Endothelial cell of umbilical vein (primary cell): ENCODE data around the gene MAGI1. TPM values are rescaled to one million over a fixed set of nuclear protein-coding genes. Genes with fewer than 3 reads are reported as not detected.

Source experiments
- BruUV-seq: library from RNA; stranded (reverse); fragments of 400-500 nt; replicated peaks from 2 replicates; lab custom pipeline; 2021; lab: Mats Ljungman, UMichigan
- CTCF ChIA-PET: fragments of 300-600, 350-600 bp; sonication (Branson Sonifier 250); formaldehyde crosslinking; loops from one replicate; lab custom pipeline; 2021; ENCODE audit warnings: antibody characterized with exemption, inconsistent platforms; lab: Charles Lee
- POLR2A ChIA-PET: fragments of 300-600, 350-600 bp; sonication (Branson Sonifier 250); formaldehyde crosslinking; loops from one replicate; lab custom pipeline; 2021; ENCODE audit warnings: antibody characterized with exemption, inconsistent platforms; lab: Charles Lee
- DNase-seq: peaks from one replicate; pipeline ENCODE4 v3.0.0-alpha.2; 2011; ENCODE audit warnings: low read depth, low spot score
- FAIRE-seq: peaks from 2 replicates; lab custom pipeline; 2011; peaks lifted over from hg19 to GRCh38; lab: Jason Lieb, UNC
- H2AFZ ChIP-seq: 2 replicates; pipeline ENCODE4 v1.6.0; 2012; ENCODE audit warnings: low read depth, low read length, control low read depth, inconsistent platforms
- H3K27ac ChIP-seq: 2 replicates; pipeline ENCODE4 v1.5.1; 2011; ENCODE audit warnings: low read depth, mild to moderate bottlenecking, control low read depth, low read length, moderate library complexity; ENCODE audit not compliant: insufficient read depth
- H3K27me3 ChIP-seq, 2 experiments: 2 replicates each; pipeline versions ENCODE4 v1.6.0 to v1.6.1; 2011; ENCODE audit warnings: low read length in 2 of 2, mixed read lengths in 1 of 2; ENCODE audit not compliant: control insufficient read depth in 2 of 2, insufficient read depth in 2 of 2
- H3K36me3 ChIP-seq, 2 experiments: 2 replicates in 1 of 2; 3 replicates in 1 of 2; pipeline ENCODE4 v1.5.1; 2011; ENCODE audit warnings: low read length in 2 of 2, mild to moderate bottlenecking in 1 of 2, moderate library complexity in 1 of 2; ENCODE audit not compliant: control insufficient read depth in 2 of 2, insufficient read depth in 2 of 2; ENCODE audit errors: extremely low read depth in 1 of 2
- H3K4me1 ChIP-seq: 3 replicates; pipeline ENCODE4 v1.5.1; 2011; ENCODE audit warnings: mild to moderate bottlenecking, low read length; ENCODE audit not compliant: control insufficient read depth, insufficient read depth; ENCODE audit errors: extremely low read depth
- H3K4me2 ChIP-seq: 2 replicates; pipeline ENCODE4 v1.6.1; 2011; ENCODE audit warnings: low read length, control low read depth, mixed read lengths; ENCODE audit not compliant: insufficient read depth
- H3K4me3 ChIP-seq, 3 experiments: fragments of 200-600 bp in 1 of 3; sonication (generic), shearing (Covaris generic) in 1 of 3; replicated peaks in 1 of 3; 2 replicates each; pipeline ENCODE4 v1.5.1; 2011 to 2016; ENCODE audit warnings: control low read depth in 3 of 3, low read length in 3 of 3, mild to moderate bottlenecking in 2 of 3, inconsistent platforms in 1 of 3, low read depth in 1 of 3, moderate library complexity in 1 of 3; ENCODE audit not compliant: insufficient read depth in 1 of 3
- H3K79me2 ChIP-seq: 2 replicates; pipeline ENCODE4 v1.6.0; 2012; ENCODE audit warnings: low read length, inconsistent platforms; ENCODE audit not compliant: control insufficient read depth, insufficient read depth
- H3K9ac ChIP-seq: replicated peaks from 2 replicates; pipeline ENCODE3; 2011; ENCODE audit warnings: low read length, control low read depth; ENCODE audit not compliant: insufficient read depth; ENCODE audit errors: extremely low read depth
- H3K9me1 ChIP-seq: replicated peaks from 3 replicates; pipeline ENCODE4 v1.6.0; 2011; ENCODE audit warnings: mild to moderate bottlenecking, low read length; ENCODE audit not compliant: control insufficient read depth, insufficient read depth; ENCODE audit errors: extremely low read depth
- H3K9me3 ChIP-seq: replicated peaks from 2 replicates; pipeline ENCODE4 v1.5.1; 2012; ENCODE audit warnings: low read length, inconsistent platforms; ENCODE audit not compliant: control insufficient read depth, insufficient read depth
- H4K20me1 ChIP-seq: replicated peaks from 2 replicates; pipeline ENCODE3; 2011; ENCODE audit warnings: mild to moderate bottlenecking, low read length; ENCODE audit not compliant: control insufficient read depth, insufficient read depth; ENCODE audit errors: extremely low read depth
- EZH2 ChIP-seq: IDR thresholded peaks from 2 replicates; pipeline ENCODE4 v1.6.1; 2012; ENCODE audit warnings: borderline replicate concordance, low read depth, mild to moderate bottlenecking, moderate library complexity, low read length, inconsistent platforms; ENCODE audit not compliant: severe bottlenecking
- FOS ChIP-seq: IDR thresholded peaks from 2 replicates; pipeline ENCODE4 v1.6.1; 2011; ENCODE audit warnings: mild to moderate bottlenecking, low read length, moderate library complexity, borderline replicate concordance; ENCODE audit not compliant: insufficient read depth
- GATA2 ChIP-seq: IDR thresholded peaks from 2 replicates; pipeline ENCODE4 v1.7.0; 2011; ENCODE audit warnings: low read depth, mild to moderate bottlenecking, moderate library complexity, mixed read lengths, low read length; ENCODE audit not compliant: insufficient read length, insufficient read depth
- JUN ChIP-seq: IDR thresholded peaks from 2 replicates; pipeline ENCODE4 v1.6.1; 2011; ENCODE audit warnings: borderline replicate concordance, low read depth; ENCODE audit not compliant: insufficient read length, insufficient read depth
- MYC ChIP-seq: IDR thresholded peaks from one replicate; pipeline ENCODE4 v1.6.1; 2011; ENCODE audit warnings: mild to moderate bottlenecking, low read depth, low read length
- POLR2A ChIP-seq: IDR thresholded peaks from 2 replicates; pipeline ENCODE4 v1.6.1; 2012; ENCODE audit warnings: low read depth, mild to moderate bottlenecking, control low read depth, low read length
- POLR2AphosphoS5 ChIP-seq: IDR thresholded peaks from 2 replicates; pipeline ENCODE4 v1.6.1; 2012; ENCODE audit warnings: low read depth, mild to moderate bottlenecking, control low read depth, low read length, moderate library complexity; ENCODE audit not compliant: insufficient read depth
- dilution Hi-C: fragments of 300-500 bp; cut with MboI; formaldehyde crosslinking; loops from one replicate; pipeline ENCODE4 v1.15.0; 2019; ENCODE audit warnings: low sequenced_read_pairs; ENCODE audit not compliant: extremely low pct_ligation_motif_present
- intact Hi-C: fragments of 100-400 bp; cut with micrococcal nuclease; formaldehyde crosslinking; loops from one replicate; pipeline ENCODE4 v1.10.0; 2022
- polyA plus RNA-seq, 4 experiments: library from polyadenylated mRNA; depleted of rRNA in 3 of 4; stranded (reverse) in 3 of 4; unstranded in 1 of 4; fragments of >200 nt; gene quantifications; 2 replicates each; pipeline versions ENCODE4 v1.2.1 to v1.2.3, GENCODE V29; 2011 to 2012; ENCODE audit warnings: missing spikeins in 1 of 4
- total RNA-seq: library from RNA; stranded (reverse); gene quantifications from 2 replicates; pipeline ENCODE4 v1.2.3, GENCODE V29; 2021
- TF ChIP-seq, protein P1 (sequence below): IDR thresholded peaks from 2 replicates; pipeline ENCODE4 v1.6.1; 2011; ENCODE audit not compliant: insufficient read depth, insufficient read length
- TF ChIP-seq, protein P2 (sequence below), 2 donors: IDR thresholded peaks; 1 replicate in 1 of 2; 2 replicates in 1 of 2; pipeline ENCODE4 v1.5.1; 2011; ENCODE audit warnings: low read length in 2 of 2, mild to moderate bottlenecking in 2 of 2, moderate library complexity in 2 of 2, control low read depth in 1 of 2, inconsistent platforms in 1 of 2, low read depth in 1 of 2; ENCODE audit not compliant: insufficient read depth in 1 of 2; ENCODE audit errors: extremely low read depth in 1 of 2

MAGI1 gene
- total and polyA plus RNA-seq, 2 donors (not counting 3 experiments of a cell fraction or from before 2014, with no cell fraction given): 10.1 to 47.9 TPM

DNA sequence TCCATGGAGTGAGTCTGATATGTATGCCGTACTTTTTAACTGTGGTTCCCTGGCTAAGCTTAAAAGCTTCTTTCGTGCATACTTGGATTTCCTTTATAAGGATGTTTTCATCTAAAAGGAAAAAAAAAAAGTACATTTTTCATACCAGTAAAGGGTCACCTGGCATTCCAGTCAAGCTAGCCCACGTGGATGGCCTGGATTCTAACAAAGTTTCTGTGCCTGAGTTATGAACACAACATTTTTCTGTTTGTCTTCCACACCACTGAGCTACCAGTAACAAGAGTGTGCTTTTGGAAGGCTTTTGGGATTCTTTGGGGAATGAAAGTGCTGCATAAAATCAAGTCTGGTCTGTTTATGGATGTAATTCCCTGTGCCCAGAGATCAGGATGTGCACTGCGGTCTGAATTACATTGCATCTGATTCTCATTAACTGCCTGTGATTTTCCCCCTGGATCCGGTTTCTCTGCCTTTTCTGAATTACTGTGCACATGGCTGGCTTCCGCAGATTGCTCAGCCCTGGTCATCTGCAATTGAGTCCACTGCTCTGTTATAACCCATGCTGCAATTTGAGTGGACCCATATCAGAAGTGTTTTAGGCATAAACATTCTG is 38.2 kb upstream of the MAGI1 start:
- no peaks in the 10 kb centered on the region for H3K9me3 ChIP-seq
- CTCF ChIA-PET: no interaction called here
- TF ChIP-seq, protein P1, sequence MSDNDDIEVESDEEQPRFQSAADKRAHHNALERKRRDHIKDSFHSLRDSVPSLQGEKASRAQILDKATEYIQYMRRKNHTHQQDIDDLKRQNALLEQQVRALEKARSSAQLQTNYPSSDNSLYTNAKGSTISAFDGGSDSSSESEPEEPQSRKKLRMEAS: no peak
- TF ChIP-seq GATA2: no peak
- no peaks in the 10 kb centered on the region for H3K4me1 ChIP-seq
- no peaks in the 10 kb centered on the region for H3K79me2 ChIP-seq
- H3K27me3 ChIP-seq: peaks cover 0 to 4% of the 10 kb centered on the region in 2 experiments
- no peaks in the 10 kb centered on the region for H3K36me3 ChIP-seq
- intact Hi-C loops (no loop called here), dilution Hi-C loops (no loop called here)
- no TSS peak for BruUV-seq
- POLR2A ChIA-PET: no interaction called here
- H3K4me3 ChIP-seq: no peak overlapping the region
- H3K9me1 ChIP-seq: no peaks in the 10 kb centered on the region
- DNase-seq: no peak
- FAIRE-seq: no peak
- H2AFZ ChIP-seq: no peak overlapping the region
- no peak overlapping the region for H3K27ac ChIP-seq
- H4K20me1 ChIP-seq: no peaks in the 10 kb centered on the region
- H3K9ac ChIP-seq: no peak overlapping the region
- H3K4me2 ChIP-seq: no peak overlapping the region

DNA sequence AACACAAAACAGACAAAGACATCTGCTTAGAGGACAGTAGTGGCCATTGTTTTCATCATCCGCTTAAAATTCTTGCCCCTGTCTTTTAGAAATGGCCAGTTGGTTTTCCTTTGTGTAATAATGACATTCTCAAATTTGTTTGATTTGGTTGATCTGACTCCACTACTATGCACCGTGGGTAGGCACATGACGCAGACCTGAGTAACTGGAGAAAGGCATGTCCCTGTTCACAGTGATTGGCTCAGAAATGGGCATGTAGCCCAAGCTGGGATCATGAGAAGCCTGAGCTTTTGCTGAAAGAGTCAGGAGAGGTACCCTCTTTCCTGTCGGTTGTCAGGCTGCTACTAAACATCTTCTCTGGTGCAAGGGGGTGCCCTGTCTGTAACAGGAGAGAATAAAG is 36.6 kb upstream of the MAGI1 start:
- dilution Hi-C loops: no loop called here
- Histone ChIP-seq H4K20me1 (no peaks in the 10 kb centered on the region), H3K27me3 (peaks cover 0 to 4% of the 10 kb centered on the region in 2 experiments), H3K27ac (no peak overlapping the region), H3K4me2 (no peak overlapping the region), H3K36me3 (no peaks in the 10 kb centered on the region), H3K9ac (no peak overlapping the region), H3K4me1 (no peaks in the 10 kb centered on the region), H3K9me1 (no peaks in the 10 kb centered on the region), H3K4me3 (no peak overlapping the region), H3K9me3 (no peaks in the 10 kb centered on the region), H3K79me2 (no peaks in the 10 kb centered on the region), H2AFZ (no peak overlapping the region)
- BruUV-seq: no TSS peak
- POLR2A ChIA-PET: no interaction called here
- DNase-seq (no peak), FAIRE-seq (no peak)
- TF ChIP-seq JUN (no peak), FOS (no peak), POLR2A (no peak), POLR2AphosphoS5 (no peak), MYC (no peak), EZH2 (no peak), GATA2 (no peak)
- TF ChIP-seq, protein P1: no peak
- TF ChIP-seq, protein P2, sequence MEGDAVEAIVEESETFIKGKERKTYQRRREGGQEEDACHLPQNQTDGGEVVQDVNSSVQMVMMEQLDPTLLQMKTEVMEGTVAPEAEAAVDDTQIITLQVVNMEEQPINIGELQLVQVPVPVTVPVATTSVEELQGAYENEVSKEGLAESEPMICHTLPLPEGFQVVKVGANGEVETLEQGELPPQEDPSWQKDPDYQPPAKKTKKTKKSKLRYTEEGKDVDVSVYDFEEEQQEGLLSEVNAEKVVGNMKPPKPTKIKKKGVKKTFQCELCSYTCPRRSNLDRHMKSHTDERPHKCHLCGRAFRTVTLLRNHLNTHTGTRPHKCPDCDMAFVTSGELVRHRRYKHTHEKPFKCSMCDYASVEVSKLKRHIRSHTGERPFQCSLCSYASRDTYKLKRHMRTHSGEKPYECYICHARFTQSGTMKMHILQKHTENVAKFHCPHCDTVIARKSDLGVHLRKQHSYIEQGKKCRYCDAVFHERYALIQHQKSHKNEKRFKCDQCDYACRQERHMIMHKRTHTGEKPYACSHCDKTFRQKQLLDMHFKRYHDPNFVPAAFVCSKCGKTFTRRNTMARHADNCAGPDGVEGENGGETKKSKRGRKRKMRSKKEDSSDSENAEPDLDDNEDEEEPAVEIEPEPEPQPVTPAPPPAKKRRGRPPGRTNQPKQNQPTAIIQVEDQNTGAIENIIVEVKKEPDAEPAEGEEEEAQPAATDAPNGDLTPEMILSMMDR (IDR thresholded peaks at IDR 0.05; ENCODE audit: extremely low read depth in 1 of 2, insufficient read depth in 1 of 2, low read depth in 1 of 2, low read length in 2 of 2): no peak
- intact Hi-C loops: no loop called here
- CTCF ChIA-PET: interaction anchor here (0.8 kb wide), 1 partner anchor 28 kb away, joined by 3 read pairs; no protein-coding TSS in a partner anchor
